ENCODE measurements around the gene LARP1.

Gene LARP1

DNA sequence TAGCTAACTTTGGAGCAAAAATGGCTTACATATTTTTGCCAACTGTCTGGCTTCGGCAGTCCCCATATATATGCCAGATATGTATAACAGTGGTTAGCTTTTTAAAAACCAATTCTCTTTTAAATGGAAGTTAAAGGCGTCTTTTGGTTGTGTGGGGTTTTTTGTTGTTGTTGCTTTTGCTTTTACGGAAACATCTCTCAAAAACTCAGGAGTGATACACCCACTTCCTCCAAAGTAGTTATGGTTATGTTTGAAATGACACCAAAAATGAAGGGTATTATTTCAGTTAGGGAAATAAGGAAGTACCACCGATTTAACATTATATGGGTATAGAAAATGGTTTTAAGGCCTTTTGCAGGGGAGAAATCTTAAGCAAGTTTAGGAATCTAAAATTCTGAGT is 105.6 kb downstream of the LARP1 start:
- Histone ChIP-seq H3K9ac (ENCODE audit: low read length) (no peak overlapping the region), H3K36me3 (ENCODE audit: control insufficient read depth, insufficient read depth, low read length) (no peaks in the 10 kb centered on the region), H3K27me3 (ENCODE audit: control insufficient read depth, insufficient read depth, low read length) (no peaks in the 10 kb centered on the region), H3K4me1 (ENCODE audit: control insufficient read depth, insufficient read depth, low read length) (peaks cover 20% of the 10 kb centered on the region), H3K4me3 (ENCODE audit: low read length) (no peak overlapping the region), H3K9me3 (ENCODE audit: control insufficient read depth, low read length) (no peaks in the 10 kb centered on the region)

DNA sequence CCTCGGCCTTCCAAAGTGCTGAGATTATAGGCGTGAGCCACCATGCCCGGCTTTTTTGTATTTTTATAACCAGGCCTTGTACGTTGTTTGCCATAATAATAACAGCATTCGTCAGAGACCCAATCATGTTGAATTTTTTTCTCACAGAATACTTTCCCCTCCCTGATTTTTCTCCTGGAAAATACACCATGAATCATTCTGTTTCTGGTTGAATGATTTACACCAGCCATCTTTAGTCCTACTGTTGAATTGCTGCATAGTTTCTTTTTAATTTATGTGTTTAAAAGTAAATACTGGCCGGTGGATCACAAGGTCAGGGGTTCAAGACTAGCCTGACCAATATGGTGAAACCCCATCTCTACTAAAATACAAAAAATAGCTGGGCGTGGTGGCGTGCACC is 106.8 kb downstream of the LARP1 start:
- Histone ChIP-seq H3K36me3 (ENCODE audit: control insufficient read depth, insufficient read depth, low read length) (no peaks in the 10 kb centered on the region), H3K9me3 (ENCODE audit: control insufficient read depth, low read length) (no peaks in the 10 kb centered on the region), H3K4me1 (ENCODE audit: control insufficient read depth, insufficient read depth, low read length) (peaks cover 15% of the 10 kb centered on the region), H3K4me3 (ENCODE audit: low read length) (no peak overlapping the region), H3K9ac (ENCODE audit: low read length) (no peak overlapping the region), H3K27me3 (ENCODE audit: control insufficient read depth, insufficient read depth, low read length) (no peaks in the 10 kb centered on the region)

DNA sequence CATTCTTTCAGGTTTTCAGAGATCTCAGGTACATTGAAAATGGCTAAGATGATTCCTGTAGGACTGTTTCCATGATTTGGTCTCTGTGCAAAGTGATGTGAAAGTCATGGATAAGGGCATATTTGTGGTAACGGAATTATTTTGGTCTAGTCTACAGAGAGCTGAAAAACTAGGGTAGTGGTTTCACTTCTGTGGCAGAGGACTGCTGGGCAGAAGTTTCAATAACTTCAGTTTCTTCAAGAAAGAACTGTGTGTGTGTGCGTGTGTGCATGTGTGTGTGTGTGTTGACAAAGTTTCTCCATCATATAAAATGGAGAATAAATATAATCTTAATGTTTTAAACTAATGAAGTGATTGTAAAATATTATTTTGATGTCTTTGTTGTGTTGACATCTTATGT is 107.6 kb downstream of the LARP1 start:
- Histone ChIP-seq H3K4me3 (ENCODE audit: low read length) (no peak overlapping the region), H3K4me1 (ENCODE audit: control insufficient read depth, insufficient read depth, low read length) (peaks cover 12% of the 10 kb centered on the region), H3K27me3 (ENCODE audit: control insufficient read depth, insufficient read depth, low read length) (no peaks in the 10 kb centered on the region), H3K9me3 (ENCODE audit: control insufficient read depth, low read length) (no peaks in the 10 kb centered on the region), H3K36me3 (ENCODE audit: control insufficient read depth, insufficient read depth, low read length) (no peaks in the 10 kb centered on the region), H3K9ac (ENCODE audit: low read length) (no peak overlapping the region)

DNA sequence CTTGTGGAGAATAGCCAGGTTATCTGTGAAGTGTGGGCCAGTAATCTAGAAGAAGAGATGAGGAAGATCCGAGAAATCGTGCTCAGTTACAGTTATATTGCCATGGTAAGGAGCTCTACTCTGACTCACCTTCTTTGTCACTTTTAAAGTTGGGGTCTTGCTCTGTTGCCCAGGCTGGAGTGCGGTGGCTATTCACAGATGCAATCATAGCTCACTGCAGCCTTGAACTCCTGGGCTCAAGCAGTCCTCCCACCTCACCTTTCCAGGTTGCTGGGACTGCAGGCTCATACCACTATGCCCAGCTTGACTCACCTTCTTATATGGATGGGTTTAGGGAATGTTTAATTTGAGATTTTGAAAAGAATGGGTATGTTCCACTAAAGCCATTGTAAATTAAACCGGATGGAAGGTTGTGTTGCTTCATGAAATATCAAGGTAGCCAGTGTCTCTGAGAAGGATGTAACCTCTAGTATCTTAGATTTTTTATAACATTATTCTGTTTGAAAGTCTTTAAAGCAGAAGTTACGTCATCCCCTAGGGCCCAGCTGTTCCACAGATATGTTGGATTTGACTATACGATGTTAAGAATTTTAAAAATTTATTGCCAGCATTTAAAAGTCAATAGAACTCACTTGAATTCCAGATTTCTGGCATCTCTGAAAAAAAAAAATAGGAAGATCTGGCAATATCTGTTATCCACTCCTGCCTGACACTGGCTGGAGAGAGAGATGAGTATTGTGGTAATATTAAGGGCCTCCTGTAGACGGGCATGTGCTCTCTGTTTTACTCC is 108.3 kb downstream of the LARP1 start:
- Histone ChIP-seq H3K27me3 (ENCODE audit: control insufficient read depth, insufficient read depth, low read length) (no peaks in the 10 kb centered on the region), H3K4me3 (ENCODE audit: low read length) (no peak overlapping the region), H3K9ac (ENCODE audit: low read length) (no peak overlapping the region), H3K4me1 (ENCODE audit: control insufficient read depth, insufficient read depth, low read length) (peaks cover 12% of the 10 kb centered on the region), H3K9me3 (ENCODE audit: control insufficient read depth, low read length) (no peaks in the 10 kb centered on the region), H3K36me3 (ENCODE audit: control insufficient read depth, insufficient read depth, low read length) (no peaks in the 10 kb centered on the region)

DNA sequence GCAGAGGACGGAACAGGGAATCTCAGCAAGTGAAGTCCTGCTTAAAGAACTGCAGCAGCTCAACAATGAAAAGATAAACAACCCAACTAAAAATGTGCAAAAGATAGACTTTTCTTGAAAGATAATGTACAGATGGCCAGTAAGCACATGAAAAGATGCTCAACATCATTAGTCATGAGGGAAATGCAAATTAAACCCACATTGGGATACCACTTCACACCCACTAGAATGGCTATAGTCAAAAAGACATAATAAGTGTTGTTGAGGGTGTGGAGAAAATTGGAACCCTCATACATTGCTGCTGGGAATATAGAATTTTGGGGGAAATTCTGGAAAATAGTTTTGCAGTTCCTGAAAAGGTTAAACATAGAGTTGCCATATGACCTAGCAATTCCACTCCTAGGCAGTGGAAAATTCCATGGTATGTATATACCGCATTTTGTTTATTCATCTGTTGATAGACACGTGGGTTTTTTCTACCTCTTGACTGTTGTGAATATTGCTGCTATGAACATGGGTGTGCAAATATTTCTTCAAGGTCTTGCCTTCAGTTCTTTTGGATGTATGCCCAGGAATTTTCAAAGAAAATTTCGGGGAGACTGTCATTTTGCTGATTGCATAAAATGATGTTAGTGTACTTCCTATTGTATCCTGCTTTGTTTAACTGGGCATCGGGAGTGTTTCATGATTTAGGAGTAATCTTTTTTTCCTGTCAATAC is 110.4 kb downstream of the LARP1 start:
- H3K9me3 ChIP-seq (ENCODE audit: control insufficient read depth, low read length) = no peaks in the 10 kb centered on the region
- H3K4me3 ChIP-seq (ENCODE audit: low read length) = no peak overlapping the region
- H3K27me3 ChIP-seq (ENCODE audit: control insufficient read depth, insufficient read depth, low read length) = no peaks in the 10 kb centered on the region
- no peaks in the 10 kb centered on the region for H3K36me3 ChIP-seq (ENCODE audit: control insufficient read depth, insufficient read depth, low read length)
- H3K4me1 ChIP-seq (ENCODE audit: control insufficient read depth, insufficient read depth, low read length) = peaks cover 2% of the 10 kb centered on the region
- H3K9ac ChIP-seq (ENCODE audit: low read length) = no peak overlapping the region

DNA sequence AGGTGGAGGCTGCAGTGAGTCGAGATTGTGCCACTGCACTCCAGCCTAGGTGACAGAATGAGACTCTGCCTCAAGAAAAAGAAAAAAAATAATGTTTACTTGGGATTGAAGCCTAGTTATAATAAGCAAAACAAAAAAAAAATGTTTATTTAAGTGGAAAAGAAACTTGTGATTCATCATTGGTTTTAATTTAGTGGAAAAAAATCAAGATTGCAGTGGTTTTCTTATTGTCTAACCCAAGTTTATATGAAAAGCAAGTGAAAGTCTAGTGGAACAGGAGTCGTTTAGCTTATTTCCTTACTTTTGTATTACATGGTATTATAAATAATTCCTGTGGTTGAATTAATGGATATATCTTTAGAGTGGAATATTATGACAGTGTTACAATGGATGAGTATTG is 111.7 kb downstream of the LARP1 start:
- H3K36me3 ChIP-seq (ENCODE audit: control insufficient read depth, insufficient read depth, low read length) = no peaks in the 10 kb centered on the region

More for the DNA sequence above, 111.7 kb downstream of the LARP1 start:
- no peak overlapping the region for H3K9ac ChIP-seq (ENCODE audit: low read length)
- no peaks in the 10 kb centered on the region for H3K9me3 ChIP-seq (ENCODE audit: control insufficient read depth, low read length)
- H3K27me3 ChIP-seq (ENCODE audit: control insufficient read depth, insufficient read depth, low read length) = no peaks in the 10 kb centered on the region
- no peaks in the 10 kb centered on the region for H3K4me1 ChIP-seq (ENCODE audit: control insufficient read depth, insufficient read depth, low read length)
- no peak overlapping the region for H3K4me3 ChIP-seq (ENCODE audit: low read length)

All from mucosa of stomach (tissue), 1 donor.